Measurements from ENCODE around the gene WNT6. TPM values are rescaled to one million over a fixed set of nuclear protein-coding genes. Genes with fewer than 3 reads are reported as not detected.

The WNT6 gene
- total and polyA plus RNA-seq, 2 of the 8 experiments (the other 6 are each of a cell fraction or from before 2014, with no cell fraction given) = not detected

DNA sequence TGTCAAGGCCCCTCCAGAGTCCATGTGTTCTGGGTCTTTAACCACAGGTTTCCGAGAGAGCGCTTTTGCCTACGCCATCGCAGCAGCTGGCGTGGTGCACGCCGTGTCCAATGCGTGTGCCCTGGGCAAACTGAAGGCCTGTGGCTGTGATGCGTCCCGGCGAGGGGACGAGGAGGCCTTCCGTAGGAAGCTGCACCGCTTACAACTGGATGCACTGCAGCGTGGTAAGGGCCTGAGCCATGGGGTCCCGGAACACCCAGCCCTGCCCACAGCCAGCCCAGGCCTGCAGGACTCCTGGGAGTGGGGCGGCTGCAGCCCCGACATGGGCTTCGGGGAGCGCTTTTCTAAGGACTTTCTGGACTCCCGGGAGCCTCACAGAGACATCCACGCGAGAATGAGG lies 30.3 kb downstream of the WNT6 start:
- no peak for DNase-seq (ENCODE audit: low read depth in 1 of 2, low spot score in 2 of 2)
- FAIRE-seq = no peak
- ChIA-PET POLR2A (ENCODE audit: partially characterized antibody) (no interaction called here), CTCF (ENCODE audit: partially characterized antibody) (interaction anchor here (0.5 to 17.9 kb wide), 4 partner anchors 12 to 633 kb away, joined by 3 to 783 read pairs (median 3); partner anchors contain the start of gene WNT10A)
- Histone ChIP-seq H4K8ac (ENCODE audit: extremely low read depth, insufficient read depth, low read length) (peak overlapping the region; percentile 76; the same call in 1 of the 2 replicates), H2AK5ac (ENCODE audit: low read depth, low read length) (no peak overlapping the region), H3K18ac (ENCODE audit: extremely low read depth, low read length) (no peak overlapping the region), H2BK5ac (ENCODE audit: low read depth, low read length) (no peak overlapping the region), H3K36me3 (ENCODE audit: control insufficient read depth in 2 of 4, insufficient read depth in 4 of 4, low read length in 3 of 4) (no peaks in the 10 kb centered on the region), H4K5ac (ENCODE audit: insufficient read length, low read depth, low read length) (no peak overlapping the region), H3K4me3 (ENCODE audit: extremely low read depth in 1 of 4, insufficient read depth in 2 of 4, low read depth in 3 of 4, low read length in 4 of 4) (no peak overlapping the region), H3K23me2 (ENCODE audit: low read depth, low read length) (peaks cover 6% of the 10 kb centered on the region; the same call in 1 of the 2 replicates), H3K4me2 (ENCODE audit: insufficient read depth in 1 of 2, low read depth in 2 of 2, low read length in 2 of 2) (no peak overlapping the region), H3K79me1 (ENCODE audit: low read depth, low read length) (no peaks in the 10 kb centered on the region), H3K27ac (ENCODE audit: low read depth, low read length) (no peak overlapping the region), H3K4ac (replicated peaks; ENCODE audit: insufficient read length, low read depth, low read length) (no peak overlapping the region), H2BK15ac (ENCODE audit: low read length) (no peak overlapping the region), H2AFZ (ENCODE audit: low read length) (no peak overlapping the region), H3K27me3 (replicated peaks in 1 of 4; ENCODE audit: control insufficient read depth in 3 of 4, extremely low read depth in 1 of 4, insufficient read depth in 3 of 4, low read length in 3 of 4) (peaks cover 76 to 94% (median 91%) of the 10 kb centered on the region in 4 experiments), H3K56ac (replicated peaks; ENCODE audit: insufficient read length, low read depth, low read length) (no peak overlapping the region), H2BK120ac (replicated peaks; ENCODE audit: low read depth, low read length) (no peak overlapping the region), H3K14ac (ENCODE audit: insufficient read length) (no peak overlapping the region), H3K9me3 (ENCODE audit: insufficient read depth in 2 of 2, low read depth in 1 of 2, low read length in 1 of 2) (no peaks in the 10 kb centered on the region), H2BK20ac (ENCODE audit: low read length) (no peak overlapping the region), H3K79me2 (ENCODE audit: control insufficient read depth in 1 of 2, insufficient read depth in 2 of 2, low read length in 2 of 2) (no peaks in the 10 kb centered on the region), H4K20me1 (replicated peaks in 1 of 2; ENCODE audit: control insufficient read depth in 1 of 2, insufficient read depth in 2 of 2, low read length in 2 of 2) (peaks cover 10 to 20% of the 10 kb centered on the region in 2 experiments), H3K23ac (ENCODE audit: insufficient read length) (no peak overlapping the region), H3K9ac (replicated peaks in 1 of 4; ENCODE audit: extremely low read depth in 1 of 4, low read depth in 3 of 4, low read length in 3 of 4) (no peak overlapping the region), H2BK12ac (ENCODE audit: low read depth, low read length) (0 out of 2 replicates have a peak overlapping the region, but pooled peaks have one; percentile 50), H4K91ac (replicated peaks; ENCODE audit: insufficient read length, low read length) (no peak overlapping the region), H3K4me1 (replicated peaks in 1 of 4; ENCODE audit: control insufficient read depth in 3 of 4, insufficient read depth in 4 of 4, low read length in 3 of 4) (peaks cover 2 to 18% (median 6%) of the 10 kb centered on the region in 4 experiments)
- TF ChIP-seq SIRT6 (IDR thresholded peaks at IDR 0.05; ENCODE audit: low read length) (no peak), CREB1 (IDR thresholded peaks at IDR 0.05) (no peak), GTF2F1 (IDR thresholded peaks at IDR 0.05; ENCODE audit: borderline replicate concordance, low read depth, low read length) (no peak), SP4 (IDR thresholded peaks at IDR 0.05; ENCODE audit: low read length) (no peak), SP1 (IDR thresholded peaks at IDR 0.05; ENCODE audit: low read depth, low read length) (no peak)
- 86% methylated on average over 22 of the region's 23 CpGs; no CpG with 5 or more reads in 1 of the 2 experiments for WGBS, 2 experiments (ENCODE audit: extremely low coverage in 1 of 2, insufficient coverage in 1 of 2, insufficient read length in 1 of 2, insufficient replicate concordance in 2 of 2, low coverage in 1 of 2, low lambda C conversion rate in 2 of 2, missing lambda C conversion rate in 1 of 2)
